ENCODE data around the gene CPNE7. TPM values are rescaled to one million over a fixed set of nuclear protein-coding genes. Genes with fewer than 3 reads are reported as not detected.

Gene CPNE7
- polyA plus RNA-seq, 3 donors: not detected

DNA sequence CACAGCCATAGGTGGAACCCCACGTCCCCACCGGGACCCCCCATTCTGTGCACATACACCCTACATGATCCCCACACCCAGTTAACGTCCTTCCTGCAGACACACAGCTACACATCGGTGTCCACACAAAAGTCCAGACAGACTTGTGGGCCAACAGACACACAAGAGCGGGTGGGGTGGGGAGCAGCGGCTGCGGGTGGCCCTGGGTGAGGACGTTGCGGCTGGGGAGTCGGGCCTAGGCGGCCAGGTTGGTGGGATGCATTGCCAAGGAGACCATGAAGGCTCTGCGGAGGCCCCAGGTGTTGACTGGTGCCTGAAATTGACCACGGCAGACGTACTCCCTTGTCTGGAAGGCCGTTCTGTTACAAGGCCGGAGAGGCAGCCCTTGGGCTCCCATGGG, 29.2 kb downstream of the CPNE7 start:
- no peaks in the 10 kb centered on the region for H3K79me2 ChIP-seq (ENCODE audit: insufficient read depth, low read length)
- Mint-ChIP-seq H3K27me3 (ENCODE audit: low read depth in 3 of 3) (peaks cover 2 to 23% (median 4%) of the 10 kb centered on the region in 3 donors), H3K4me1 (peaks cover 7% of the 10 kb centered on the region), H3K9me3 (peaks cover 0 to 3% (median 0%) of the 10 kb centered on the region in 7 donors), H3K4me3 (no peak overlapping the region), H3K27ac (no peak overlapping the region), H3K36me3 (no peaks in the 10 kb centered on the region)
- H3K27ac ChIP-seq (ENCODE audit: low read depth in 1 of 2, low read length in 2 of 2): no peak overlapping the region
- H3K4me1 ChIP-seq (ENCODE audit: control insufficient read depth in 1 of 2, insufficient read depth in 2 of 2, low read length in 2 of 2): peaks cover 0 to 8% of the 10 kb centered on the region in 2 donors
- H3K9ac ChIP-seq (ENCODE audit: insufficient read depth, low read length, poor library complexity, severe bottlenecking): no peak overlapping the region
- DNase-seq: no peak
- H4K20me1 ChIP-seq (ENCODE audit: insufficient read depth, low read length): no peaks in the 10 kb centered on the region
- WGBS (ENCODE audit: insufficient coverage): 95% methylated on average over 16 of the region's 16 CpGs
- intact Hi-C loops (cut with micrococcal nuclease): no loop called here
- H3K27me3 ChIP-seq (ENCODE audit: control insufficient read depth in 2 of 2, insufficient read depth in 2 of 2, low read length in 2 of 2): no peaks in the 10 kb centered on the region
- H3K9me3 ChIP-seq (replicated peaks in 1 of 2; ENCODE audit: control insufficient read depth in 1 of 2, insufficient read depth in 1 of 2, low read length in 2 of 2): no peaks in the 10 kb centered on the region
- no peak overlapping the region for H2AFZ ChIP-seq (ENCODE audit: insufficient read depth, low read depth, low read length, poor library complexity, severe bottlenecking)
- TF ChIP-seq, protein P1, sequence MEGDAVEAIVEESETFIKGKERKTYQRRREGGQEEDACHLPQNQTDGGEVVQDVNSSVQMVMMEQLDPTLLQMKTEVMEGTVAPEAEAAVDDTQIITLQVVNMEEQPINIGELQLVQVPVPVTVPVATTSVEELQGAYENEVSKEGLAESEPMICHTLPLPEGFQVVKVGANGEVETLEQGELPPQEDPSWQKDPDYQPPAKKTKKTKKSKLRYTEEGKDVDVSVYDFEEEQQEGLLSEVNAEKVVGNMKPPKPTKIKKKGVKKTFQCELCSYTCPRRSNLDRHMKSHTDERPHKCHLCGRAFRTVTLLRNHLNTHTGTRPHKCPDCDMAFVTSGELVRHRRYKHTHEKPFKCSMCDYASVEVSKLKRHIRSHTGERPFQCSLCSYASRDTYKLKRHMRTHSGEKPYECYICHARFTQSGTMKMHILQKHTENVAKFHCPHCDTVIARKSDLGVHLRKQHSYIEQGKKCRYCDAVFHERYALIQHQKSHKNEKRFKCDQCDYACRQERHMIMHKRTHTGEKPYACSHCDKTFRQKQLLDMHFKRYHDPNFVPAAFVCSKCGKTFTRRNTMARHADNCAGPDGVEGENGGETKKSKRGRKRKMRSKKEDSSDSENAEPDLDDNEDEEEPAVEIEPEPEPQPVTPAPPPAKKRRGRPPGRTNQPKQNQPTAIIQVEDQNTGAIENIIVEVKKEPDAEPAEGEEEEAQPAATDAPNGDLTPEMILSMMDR (IDR thresholded peaks at IDR 0.05): no peak
- H3K4me3 ChIP-seq (replicated peaks in 1 of 3; ENCODE audit: low read depth in 2 of 3, low read length in 3 of 3): no peak overlapping the region
- no peaks in the 10 kb centered on the region for H3K36me3 ChIP-seq (replicated peaks in 1 of 2; ENCODE audit: control insufficient read depth in 1 of 2, insufficient read depth in 2 of 2, low read length in 2 of 2)
- H3K4me2 ChIP-seq (replicated peaks; ENCODE audit: extremely low read depth, low read length, poor library complexity, severe bottlenecking): no peak overlapping the region

DNA sequence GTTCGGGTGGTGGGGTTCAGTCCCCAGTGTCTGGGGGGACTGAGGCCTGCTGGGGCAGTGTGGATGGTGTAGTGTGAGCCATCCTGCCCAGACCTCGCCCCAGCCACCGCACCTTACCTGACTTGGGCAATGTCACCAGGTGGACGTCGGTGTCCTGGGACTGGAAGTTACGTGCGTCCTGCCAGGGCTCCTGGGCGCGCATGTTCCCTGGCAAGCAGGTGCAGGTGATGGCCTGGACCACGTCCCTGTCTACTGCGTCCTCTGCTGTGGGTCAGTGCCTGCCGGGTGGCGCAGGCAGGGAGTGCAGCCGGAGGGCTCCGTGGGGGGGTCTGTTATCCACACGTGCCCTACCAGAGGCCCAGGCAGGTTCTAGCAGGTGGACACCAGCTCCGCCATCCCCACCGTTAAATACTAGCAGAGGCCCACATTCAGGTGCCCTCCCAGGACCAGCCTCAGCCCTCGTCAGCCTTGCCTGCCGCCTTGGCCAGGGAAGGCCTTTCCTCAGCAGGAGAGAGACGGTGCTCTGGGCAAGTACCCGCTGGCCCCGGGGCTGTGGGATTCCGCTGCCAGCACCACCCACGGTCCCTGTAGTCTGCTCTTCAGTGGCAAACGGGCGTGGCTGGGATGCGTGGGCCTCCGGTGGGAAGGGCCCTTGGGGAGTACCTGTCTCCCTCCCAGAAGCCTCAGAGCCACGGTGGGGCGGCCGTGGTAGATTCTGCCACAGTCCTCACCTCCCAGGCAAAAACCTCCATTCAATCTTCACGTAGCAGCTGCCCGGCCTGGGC, 29.8 kb downstream of the CPNE7 start:
- WGBS (ENCODE audit: insufficient coverage): 94% methylated on average over 25 of the region's 34 CpGs
- no peaks in the 10 kb centered on the region for H4K20me1 ChIP-seq (ENCODE audit: insufficient read depth, low read length)
- H3K27me3 Mint-ChIP-seq (ENCODE audit: low read depth in 3 of 3): peaks cover 2 to 23% (median 4%) of the 10 kb centered on the region in 3 donors

More for the DNA sequence above, 29.8 kb downstream of the CPNE7 start:
- Histone ChIP-seq H3K4me1 (ENCODE audit: control insufficient read depth in 1 of 2, insufficient read depth in 2 of 2, low read length in 2 of 2) (peaks cover 0 to 8% of the 10 kb centered on the region in 2 donors), H3K9me3 (replicated peaks in 1 of 2; ENCODE audit: control insufficient read depth in 1 of 2, insufficient read depth in 1 of 2, low read length in 2 of 2) (no peaks in the 10 kb centered on the region), H3K4me2 (replicated peaks; ENCODE audit: extremely low read depth, low read length, poor library complexity, severe bottlenecking) (no peak overlapping the region), H3K9ac (ENCODE audit: insufficient read depth, low read length, poor library complexity, severe bottlenecking) (no peak overlapping the region), H3K36me3 (replicated peaks in 1 of 2; ENCODE audit: control insufficient read depth in 1 of 2, insufficient read depth in 2 of 2, low read length in 2 of 2) (no peaks in the 10 kb centered on the region), H3K27ac (ENCODE audit: low read depth in 1 of 2, low read length in 2 of 2) (no peak overlapping the region), H3K79me2 (ENCODE audit: insufficient read depth, low read length) (no peaks in the 10 kb centered on the region), H3K4me3 (replicated peaks in 1 of 3; ENCODE audit: low read depth in 2 of 3, low read length in 3 of 3) (no peak overlapping the region), H3K27me3 (ENCODE audit: control insufficient read depth in 2 of 2, insufficient read depth in 2 of 2, low read length in 2 of 2) (no peaks in the 10 kb centered on the region), H2AFZ (ENCODE audit: insufficient read depth, low read depth, low read length, poor library complexity, severe bottlenecking) (no peak overlapping the region)
- intact Hi-C loops (cut with micrococcal nuclease): no loop called here
- H3K4me1 Mint-ChIP-seq: peaks cover 7% of the 10 kb centered on the region
- no peaks in the 10 kb centered on the region for H3K36me3 Mint-ChIP-seq
- TF ChIP-seq, protein P1 (IDR thresholded peaks at IDR 0.05): no peak
- H3K9me3 Mint-ChIP-seq: peaks cover 0 to 3% (median 0%) of the 10 kb centered on the region in 7 donors
- DNase-seq: no peak
- no peak overlapping the region for H3K4me3 Mint-ChIP-seq
- H3K27ac Mint-ChIP-seq: no peak overlapping the region
